Uterus (tissue), 4 donors: ENCODE measurements around the gene INHA. TPM values are rescaled to one million over a fixed set of nuclear protein-coding genes. Genes with fewer than 3 reads are reported as not detected.

ENCODE experiments used
- DNase-seq, 2 donors: peaks; one replicate each; pipeline ENCODE4 v3.0.0-alpha.2; 2019 to 2020
- H3K27ac ChIP-seq, 2 donors: fragments of 200-600 bp; sonication (generic); 1 replicate in 1 of 2; 2 replicates in 1 of 2; pipeline ENCODE4 v1.5.1; 2016 to 2018
- H3K27me3 ChIP-seq, 2 donors: fragments of 200-600 bp; sonication (generic); one replicate each; pipeline ENCODE4 v1.5.1; 2018 to 2019; ENCODE audit warnings: control low read depth in 1 of 2
- H3K36me3 ChIP-seq, 2 donors: fragments of 200-600 bp; sonication (generic); one replicate each; pipeline ENCODE4 v1.5.1; 2019; ENCODE audit warnings: control low read depth in 1 of 2
- H3K4me1 ChIP-seq, 2 donors: fragments of 200-600 bp; sonication (generic); one replicate each; pipeline ENCODE4 v1.5.1; 2018 to 2019; ENCODE audit warnings: control low read depth in 1 of 2
- H3K4me3 ChIP-seq, 2 donors: fragments of 200-600 bp; sonication (generic); 1 replicate in 1 of 2; 2 replicates in 1 of 2; pipeline ENCODE4 v1.5.1; 2018 to 2019; ENCODE audit warnings: mild to moderate bottlenecking in 1 of 2
- H3K9me3 ChIP-seq, 2 donors: fragments of 200-600 bp; sonication (generic); one replicate each; pipeline ENCODE4 v1.5.1; 2019; ENCODE audit warnings: control low read depth in 1 of 2
- POLR2A ChIP-seq, 2 donors: fragments of 450-650 bp; IDR thresholded peaks; one replicate each; pipeline ENCODE4 v1.6.1; 2016; ENCODE audit warnings: antibody characterized with exemption in 2 of 2, mild to moderate bottlenecking in 1 of 2, moderate library complexity in 1 of 2
- intact Hi-C: fragments of 100-400 bp; cut with DNase I; formaldehyde crosslinking; loops from one replicate; pipeline ENCODE4 v1.15.1; 2023; ENCODE audit warnings: low total_unique reads
- total RNA-seq, 4 donors: library from RNA; depleted of rRNA in 3 of 4; stranded (reverse); fragments of >200 nt in 3 of 4; gene quantifications; one replicate each; pipeline versions ENCODE4 v1.1.0 to v1.2.4, GENCODE V29; 2014 to 2023
- TF ChIP-seq, protein P1 (sequence below), 4 experiments: fragments of 200-600 bp in 2 of 4; fragments of 450-650 bp in 2 of 4; sonication (generic) in 2 of 4; IDR thresholded peaks; one replicate each; pipeline ENCODE4 v1.5.1; 2016 to 2019; ENCODE audit warnings: antibody characterized with exemption in 4 of 4, mild to moderate bottlenecking in 2 of 4, moderate library complexity in 1 of 4
- donor health status: DM: yes; HTN: yes; CAD: no.

INHA gene
- total RNA-seq, 4 donors from 2014 or later, result 2.4 TPM; not detected in 3

DNA sequence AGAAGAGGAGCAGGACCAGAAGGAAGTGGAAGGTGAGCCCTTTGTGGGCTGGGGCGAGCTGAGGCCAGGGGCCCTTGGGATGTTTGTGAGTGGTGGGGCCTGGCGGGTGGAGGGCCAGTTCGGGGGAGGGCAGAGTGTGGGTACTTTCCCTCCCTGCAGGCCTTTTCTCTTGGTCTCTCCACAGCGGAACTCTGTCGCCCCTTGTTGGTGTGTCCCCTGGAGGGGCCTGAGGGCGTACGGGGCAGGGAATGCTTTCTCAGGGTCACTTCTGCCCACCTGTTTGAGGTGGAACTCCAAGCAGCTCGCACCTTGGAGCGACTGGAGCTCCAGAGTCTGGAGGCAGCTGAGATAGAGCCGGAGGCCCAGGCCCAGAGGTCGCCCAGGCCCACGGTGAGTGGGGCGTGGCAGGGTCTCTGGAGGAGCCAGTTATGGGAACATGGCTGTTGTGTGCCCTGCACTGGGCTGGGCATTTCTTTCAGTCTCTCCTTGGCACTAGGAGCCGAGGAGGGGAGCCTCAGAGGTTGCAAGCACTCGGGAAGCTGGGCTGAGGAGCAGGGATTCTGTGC lies 36.4 kb downstream of the INHA start:
- no peak overlapping the region for H3K4me3 ChIP-seq
- TF ChIP-seq, protein P1, sequence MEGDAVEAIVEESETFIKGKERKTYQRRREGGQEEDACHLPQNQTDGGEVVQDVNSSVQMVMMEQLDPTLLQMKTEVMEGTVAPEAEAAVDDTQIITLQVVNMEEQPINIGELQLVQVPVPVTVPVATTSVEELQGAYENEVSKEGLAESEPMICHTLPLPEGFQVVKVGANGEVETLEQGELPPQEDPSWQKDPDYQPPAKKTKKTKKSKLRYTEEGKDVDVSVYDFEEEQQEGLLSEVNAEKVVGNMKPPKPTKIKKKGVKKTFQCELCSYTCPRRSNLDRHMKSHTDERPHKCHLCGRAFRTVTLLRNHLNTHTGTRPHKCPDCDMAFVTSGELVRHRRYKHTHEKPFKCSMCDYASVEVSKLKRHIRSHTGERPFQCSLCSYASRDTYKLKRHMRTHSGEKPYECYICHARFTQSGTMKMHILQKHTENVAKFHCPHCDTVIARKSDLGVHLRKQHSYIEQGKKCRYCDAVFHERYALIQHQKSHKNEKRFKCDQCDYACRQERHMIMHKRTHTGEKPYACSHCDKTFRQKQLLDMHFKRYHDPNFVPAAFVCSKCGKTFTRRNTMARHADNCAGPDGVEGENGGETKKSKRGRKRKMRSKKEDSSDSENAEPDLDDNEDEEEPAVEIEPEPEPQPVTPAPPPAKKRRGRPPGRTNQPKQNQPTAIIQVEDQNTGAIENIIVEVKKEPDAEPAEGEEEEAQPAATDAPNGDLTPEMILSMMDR (IDR thresholded peaks at IDR 0.05), result no peak
- no peak for TF ChIP-seq POLR2A (IDR thresholded peaks at IDR 0.05)
- no peaks in the 10 kb centered on the region for H3K27me3 ChIP-seq
- DNase-seq, result no peak
- peaks cover 0 to 6% of the 10 kb centered on the region in 2 donors for H3K4me1 ChIP-seq
- no peaks in the 10 kb centered on the region for H3K36me3 ChIP-seq
- H3K9me3 ChIP-seq, result no peaks in the 10 kb centered on the region
- peak overlapping the region; percentile 84 to 85 for H3K27ac ChIP-seq
- intact Hi-C loops, result no loop called here

DNA sequence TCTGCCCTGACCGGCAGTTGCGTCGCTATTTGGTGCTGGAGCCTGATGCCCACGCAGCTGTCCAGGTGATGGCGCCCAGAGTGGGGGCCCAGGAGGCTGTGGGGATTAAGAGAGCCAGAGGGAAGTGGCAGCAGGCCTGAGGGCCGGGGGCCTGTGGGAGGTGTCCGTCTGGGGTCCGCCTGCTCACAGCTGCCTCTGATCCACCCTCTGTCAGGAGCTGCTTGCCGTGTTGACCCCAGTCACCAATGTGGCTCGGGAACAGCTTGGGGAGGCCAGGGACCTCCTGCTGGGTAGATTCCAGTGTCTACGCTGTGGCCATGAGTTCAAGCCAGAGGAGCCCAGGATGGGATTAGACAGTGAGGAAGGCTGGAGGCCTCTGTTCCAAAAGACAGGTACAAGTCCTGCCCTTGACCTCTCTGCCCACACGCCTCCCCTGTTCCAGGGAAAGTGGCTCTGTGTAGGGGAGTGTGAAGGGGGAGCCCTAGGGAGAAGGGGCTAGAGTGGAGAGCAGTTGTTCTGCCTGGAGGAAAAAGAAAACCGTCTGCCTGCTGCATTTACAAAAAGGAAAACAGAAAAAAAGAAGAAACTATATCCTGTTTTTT lies 37.1 kb downstream of the INHA start:
- peak overlapping the region; percentile 84 to 85 for H3K27ac ChIP-seq
- H3K4me1 ChIP-seq, result peaks cover 0 to 6% of the 10 kb centered on the region in 2 donors
- DNase-seq, result no peak
- TF ChIP-seq POLR2A (IDR thresholded peaks at IDR 0.05), result no peak
- TF ChIP-seq, protein P1 (IDR thresholded peaks at IDR 0.05), result no peak
- no peaks in the 10 kb centered on the region for H3K9me3 ChIP-seq
- no peak overlapping the region for H3K4me3 ChIP-seq
- intact Hi-C loops, result no loop called here
- no peaks in the 10 kb centered on the region for H3K27me3 ChIP-seq
- no peaks in the 10 kb centered on the region for H3K36me3 ChIP-seq

DNA sequence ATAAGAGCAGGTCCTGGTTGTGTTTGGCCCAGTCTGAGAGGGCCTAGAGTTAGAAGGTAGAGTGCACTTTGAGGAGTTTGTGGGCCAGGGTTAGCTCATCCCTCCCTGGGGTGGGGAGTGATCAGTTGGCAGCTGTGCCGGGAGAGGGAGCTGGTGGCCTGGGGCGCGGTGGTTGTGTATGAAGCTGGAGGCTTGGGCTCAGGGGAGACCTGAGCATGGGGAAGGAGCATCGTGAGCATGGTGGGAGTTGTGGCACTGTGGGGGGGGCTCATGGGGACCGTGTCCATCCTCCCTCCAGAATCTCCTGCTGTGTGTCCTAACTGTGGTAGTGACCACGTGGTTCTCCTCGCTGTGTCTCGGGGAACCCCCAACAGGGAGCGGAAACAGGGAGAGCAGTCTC lies 39.2 kb downstream of the INHA start:
- H3K9me3 ChIP-seq, result no peaks in the 10 kb centered on the region
- DNase-seq, result no peak
- TF ChIP-seq, protein P1 (IDR thresholded peaks at IDR 0.05), result no peak
- TF ChIP-seq POLR2A (IDR thresholded peaks at IDR 0.05), result no peak
- peak overlapping the region in 1 of 2 donors; percentile 84 for H3K27ac ChIP-seq
- no peak overlapping the region for H3K4me3 ChIP-seq
- H3K36me3 ChIP-seq, result no peaks in the 10 kb centered on the region
- intact Hi-C loops, result no loop called here
- peaks cover 0 to 6% of the 10 kb centered on the region in 2 donors for H3K4me1 ChIP-seq
- H3K27me3 ChIP-seq, result no peaks in the 10 kb centered on the region

DNA sequence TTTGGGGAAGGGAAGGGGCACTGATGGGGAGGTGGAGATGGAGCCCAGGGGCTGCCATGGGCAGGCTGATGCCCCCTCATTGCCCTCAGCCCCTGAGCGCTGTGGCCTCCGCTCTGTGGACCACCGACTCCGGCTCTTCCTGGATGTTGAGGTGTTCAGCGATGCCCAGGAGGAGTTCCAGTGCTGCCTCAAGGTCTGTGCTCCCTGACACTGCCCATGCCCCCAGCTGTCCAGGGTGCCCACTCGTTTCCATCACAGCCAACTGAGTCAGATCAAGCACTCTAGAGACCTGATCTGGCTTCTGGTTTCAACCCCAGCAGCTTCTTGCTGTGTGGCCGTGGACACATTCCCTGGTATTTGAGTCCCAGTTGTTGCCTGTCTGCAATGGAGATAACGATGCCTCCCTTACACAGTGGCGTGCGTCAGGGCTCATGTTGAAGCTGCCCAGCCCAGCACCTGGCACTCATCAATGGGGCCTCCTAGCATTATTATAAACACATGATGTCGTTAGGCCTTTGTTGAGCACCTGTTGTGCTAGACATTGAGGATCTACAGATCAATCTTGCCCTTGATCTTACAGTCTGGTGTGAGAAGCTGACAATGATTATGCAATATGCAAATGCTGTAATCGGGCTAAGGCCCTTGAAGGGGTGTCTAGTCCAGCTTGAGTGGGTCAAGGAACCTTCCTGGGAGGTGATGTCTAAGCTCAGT lies 39.9 kb downstream of the INHA start:
- no peak for DNase-seq
- H3K4me3 ChIP-seq, result no peak overlapping the region
- H3K27ac ChIP-seq, result no peak overlapping the region
- peaks cover 0 to 6% of the 10 kb centered on the region in 2 donors for H3K4me1 ChIP-seq
- H3K9me3 ChIP-seq, result no peaks in the 10 kb centered on the region
- intact Hi-C loops, result no loop called here
- no peak for TF ChIP-seq POLR2A (IDR thresholded peaks at IDR 0.05)
- TF ChIP-seq, protein P1 (IDR thresholded peaks at IDR 0.05), result no peak
- no peaks in the 10 kb centered on the region for H3K27me3 ChIP-seq
- H3K36me3 ChIP-seq, result no peaks in the 10 kb centered on the region
